ENCODE measurements around the gene ODAM. TPM values are rescaled to one million over a fixed set of nuclear protein-coding genes. Genes with fewer than 3 reads are reported as not detected.
"Not testable (repeated sequence)": the region's sequence is repeated elsewhere in the genome, so short reads cannot be mapped to it uniquely, and the experiment has no call there.

Gene ODAM
- total RNA-seq, result not detected in 2 replicates

GRCh38 chr4:70195425-70195824 lies at the start of gene ODAM:
Gene ODAM, plus strand, starts transcription at chr4:70195725. Its CDS starts 819 bp downstream, at chr4:70196544.
- intact Hi-C loops (cut with micrococcal nuclease), result no loop called here

- intact Hi-C loops (cut with micrococcal nuclease), result no loop called here
These were observed 44.3 kb upstream of the ODAM start for GRCh38 chr4:70151271-70151670.

GRCh38 chr4:70152088-70152487 lies 43.4 kb upstream of the ODAM start:
- intact Hi-C loops (cut with micrococcal nuclease), result no loop called here

GRCh38 chr4:70153937-70154336 lies 41.6 kb upstream of the ODAM start, which contains the start of gene PRR27:
Gene PRR27, plus strand, starts transcription at chr4:70154237. Its CDS starts 139 bp downstream, at chr4:70154376.
- intact Hi-C loops (cut with micrococcal nuclease), result no loop called here

- intact Hi-C loops (cut with micrococcal nuclease), result no loop called here
These were observed 36.9 kb upstream of the ODAM start for GRCh38 chr4:70158576-70158975.

- intact Hi-C loops (cut with micrococcal nuclease), result no loop called here
These were observed 18.4 kb upstream of the ODAM start for GRCh38 chr4:70177090-70177489.

GRCh38 chr4:70178075-70178660 lies 17.4 kb upstream of the ODAM start:
- intact Hi-C loops (cut with micrococcal nuclease), result no loop called here

- intact Hi-C loops (cut with micrococcal nuclease), result loop anchor here (5.0 kb wide), 1 partner anchor 358 kb away; no protein-coding TSS in a partner anchor
These were observed 15.7 kb upstream of the ODAM start for GRCh38 chr4:70179811-70180210.

- intact Hi-C loops (cut with micrococcal nuclease), result loop anchor here (2.0 to 5.0 kb wide), 3 partner anchors 301 to 863 kb away; no protein-coding TSS in a partner anchor
These were observed 13.7 kb upstream of the ODAM start for GRCh38 chr4:70181864-70182263.

- intact Hi-C loops (cut with micrococcal nuclease), result loop anchor here (1.0 to 5.0 kb wide), 4 partner anchors 302 to 864 kb away; no protein-coding TSS in a partner anchor
These were observed 12.9 kb upstream of the ODAM start for GRCh38 chr4:70182517-70183167.

GRCh38 chr4:70183168-70183939 lies 12.2 kb upstream of the ODAM start:
- intact Hi-C loops (cut with micrococcal nuclease), result loop anchor here (1.0 to 5.0 kb wide), 4 partner anchors 303 to 865 kb away; no protein-coding TSS in a partner anchor

GRCh38 chr4:70183940-70184246 lies 11.6 kb upstream of the ODAM start:
- intact Hi-C loops (cut with micrococcal nuclease), result loop anchor here (1.0 to 5.0 kb wide), 4 partner anchors 303 to 865 kb away; no protein-coding TSS in a partner anchor

- intact Hi-C loops (cut with micrococcal nuclease), result no loop called here
These were observed 8.3 kb upstream of the ODAM start for GRCh38 chr4:70187216-70187615.

- intact Hi-C loops (cut with micrococcal nuclease), result no loop called here
These were observed 4.9 kb upstream of the ODAM start for GRCh38 chr4:70190579-70190978.

GRCh38 chr4:70191647-70192046 lies 3.9 kb upstream of the ODAM start:
- intact Hi-C loops (cut with micrococcal nuclease), result no loop called here

GRCh38 chr4:70192895-70193294 lies 2.6 kb upstream of the ODAM start:
- intact Hi-C loops (cut with micrococcal nuclease), result no loop called here

- intact Hi-C loops (cut with micrococcal nuclease), result no loop called here
These were observed 1.3 kb downstream of the ODAM start for GRCh38 chr4:70196857-70197256.

- intact Hi-C loops (cut with micrococcal nuclease), result no loop called here
These were observed 2.3 kb downstream of the ODAM start for GRCh38 chr4:70197842-70198241.

- intact Hi-C loops (cut with micrococcal nuclease), result no loop called here
These were observed 8.1 kb downstream of the ODAM start for GRCh38 chr4:70203601-70204000.

GRCh38 chr4:70212752-70213151 lies 17.2 kb downstream of the ODAM start:
- intact Hi-C loops (cut with micrococcal nuclease), result not testable (repeated sequence)

- intact Hi-C loops (cut with micrococcal nuclease), result not testable (repeated sequence)
These were observed 20.6 kb downstream of the ODAM start for GRCh38 chr4:70216109-70216508.

- intact Hi-C loops (cut with micrococcal nuclease), result not testable (repeated sequence)
These were observed 21.0 kb downstream of the ODAM start for GRCh38 chr4:70216550-70216949.
